Measurements from ENCODE around the gene ABHD3. TPM values are rescaled to one million over a fixed set of nuclear protein-coding genes. Genes with fewer than 3 reads are reported as not detected.
"Not testable (repeated sequence)": the region's sequence is repeated elsewhere in the genome, so short reads cannot be mapped to it uniquely, and the experiment has no call there.

ABHD3 gene
- total and polyA plus RNA-seq, 11 donors = 2.1 to 15.6 (median 4.8) TPM

GRCh38 chr18:21612125-21613039 lies 92.2 kb downstream of the ABHD3 start, which contains the start of gene SNRPD1:
SNRPD1 (plus strand) TSS chr18:21612314; CDS start chr18:21612430, 116 bp downstream.
- ATAC-seq (peak; percentile 98 to 100 (median 100)), DNase-seq (peak; percentile 86 to 93 (median 91))
- peak within 1 kb of the TSS; percentile 30 to 93 (median 80) for H3K27ac ChIP-seq
- TF ChIP-seq POLR2A (IDR thresholded peaks at IDR 0.05) (peak in 1 of 2 donors; percentile 35), CTCF (IDR thresholded peaks at IDR 0.05) (peak; percentile 85 to 100 (median 96))
- H3K27me3 ChIP-seq = no peaks in the 10 kb centered on the region
- intact Hi-C loops (cut with DNase I) = loop anchor here in 4 of 10 donors (1.0 to 10.0 kb wide), 7 partner anchors 12 to 242 kb away; partner anchors contain the start of genes ABHD3 (in 2 of the 4), MIB1 (in 2 of the 4) and ESCO1 (in 1 of the 4)
- WGBS, 4 donors = 0 to 1% (median 1%) methylated on average over 54 to 59 of the region's 59 CpGs
- H3K4me3 ChIP-seq = peak within 1 kb of the TSS; percentile 60 to 92 (median 72)
- peaks cover 2 to 34% (median 14%) of the 10 kb centered on the region in 12 donors for H3K4me1 ChIP-seq
- H3K36me3 ChIP-seq = peaks cover 0 to 21% (median 10%) of the 10 kb centered on the region in 9 donors
- H3K9me3 ChIP-seq = peaks cover 0 to 6% (median 0%) of the 10 kb centered on the region in 12 donors

- Histone ChIP-seq H3K36me3 (peaks cover 0 to 16% (median 6%) of the 10 kb centered on the region in 9 donors), H3K4me1 (peaks cover 2 to 34% (median 14%) of the 10 kb centered on the region in 12 donors), H3K4me3 (peak overlapping the region; percentile 60 to 92 (median 72)), H3K27ac (peak overlapping the region in 10 of 12 donors; percentile 70 to 93 (median 80))
- WGBS, 4 donors = 55 to 61% (median 60%) methylated on average over 30 of the region's 30 CpGs
- not testable (repeated sequence) for H3K27me3 ChIP-seq, H3K9me3 ChIP-seq, DNase-seq
- peak in 1 of 4 donors; percentile 2 for ATAC-seq
- intact Hi-C loops (cut with DNase I) = loop anchor here in 4 of 10 donors (1.0 to 10.0 kb wide), 7 partner anchors 11 to 243 kb away; partner anchors contain the start of genes ABHD3 (in 2 of the 4), MIB1 (in 2 of the 4) and ESCO1 (in 1 of the 4)
Observed at GRCh38 chr18:21611401-21612124, 93.0 kb downstream of the ABHD3 start.

- no peak for TF ChIP-seq POLR2A (IDR thresholded peaks at IDR 0.05)
- no peak for TF ChIP-seq CTCF (IDR thresholded peaks at IDR 0.05)
- Histone ChIP-seq H3K27ac (peak overlapping the region in 1 of 12 donors; percentile 32), H3K27me3 (no peaks in the 10 kb centered on the region), H3K4me3 (no peak overlapping the region), H3K36me3 (no peaks in the 10 kb centered on the region), H3K9me3 (no peaks in the 10 kb centered on the region), H3K4me1 (peaks cover 0 to 16% (median 0%) of the 10 kb centered on the region in 12 donors)
- intact Hi-C loops (cut with DNase I) = loop anchor here in 6 of 10 donors (10.0 kb wide), 6 partner anchors 100 to 410 kb away; partner anchors contain the start of genes ABHD3 (in 3 of the 6) and MIB1 (in 1 of the 6)
- ATAC-seq = no peak
- DNase-seq = no peak
Observed at GRCh38 chr18:21605213-21605612, 99.4 kb downstream of the ABHD3 start.

DNA sequence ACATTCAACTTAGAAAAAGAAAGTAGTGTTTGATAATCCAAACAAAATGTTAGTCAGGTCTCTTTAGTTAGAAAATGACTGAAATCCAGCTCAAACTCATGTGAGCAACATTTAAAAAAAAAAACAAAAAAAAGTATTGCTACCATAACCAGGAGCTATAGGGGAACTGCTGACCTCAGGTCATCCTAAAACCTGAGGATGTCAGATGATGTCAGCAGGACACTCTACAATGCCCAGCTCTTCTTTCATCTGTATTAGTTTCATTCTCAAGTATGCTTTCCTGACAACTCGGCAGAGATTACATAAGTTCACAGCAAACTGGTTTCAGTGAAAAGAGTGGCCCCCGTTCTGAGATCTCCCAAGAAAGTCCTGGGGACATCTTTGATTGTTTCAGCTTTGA lies 99.9 kb downstream of the ABHD3 start:
- intact Hi-C loops (cut with DNase I) = loop anchor here in 7 of 10 donors (5.0 to 10.0 kb wide), 8 partner anchors 98 to 410 kb away; partner anchors contain the start of genes ABHD3 (in 4 of the 7) and MIB1 (in 2 of the 7)
- Histone ChIP-seq H3K4me3 (no peak overlapping the region), H3K27ac (peak overlapping the region in 1 of 12 donors; percentile 32), H3K27me3 (no peaks in the 10 kb centered on the region), H3K36me3 (no peaks in the 10 kb centered on the region), H3K9me3 (no peaks in the 10 kb centered on the region), H3K4me1 (peaks cover 0 to 16% (median 0%) of the 10 kb centered on the region in 12 donors)
- WGBS, 4 donors = 22 to 41% (median 35%) methylated on average over 2 of the region's 2 CpGs
- TF ChIP-seq POLR2A (IDR thresholded peaks at IDR 0.05) (no peak), CTCF (IDR thresholded peaks at IDR 0.05) (no peak)
- DNase-seq (no peak), ATAC-seq (no peak)

Data from heart left ventricle (tissue), 16 donors.